K562 (cell line): ENCODE measurements around the gene GNG7. TPM values are rescaled to one million over a fixed set of nuclear protein-coding genes. Genes with fewer than 3 reads are reported as not detected.

Experiments
- ATAC-seq: fragments of 200-7000 bp; cut with Tn5 transposase; 3 replicates; pipeline ENCODE4 v1.9.1; 2020; ENCODE audit warnings: moderate library complexity
- BruUV-seq: library from RNA; stranded (reverse); fragments of 400-500 nt; replicated peaks from 2 replicates; lab custom pipeline; 2021; lab: Mats Ljungman, UMichigan
- CTCF ChIA-PET: fragments of 300-600 bp; formaldehyde crosslinking; extraction: SDS; loops from one replicate; lab custom pipeline; 2021; ENCODE audit warnings: low intra/inter-chr PET ratio; lab: Yijun Ruan, JAX
- POLR2A ChIA-PET: fragments of 300-600, 350-650 bp; sonication (Branson Sonifier 250); formaldehyde crosslinking; extraction: SDS; loops from one replicate; lab custom pipeline; 2021; ENCODE audit warnings: antibody characterized with exemption, inconsistent platforms; lab: Yijun Ruan, JAX
- DNase-seq, 4 experiments: peaks; one replicate each; pipeline versions ENCODE4 v3.0.0 to v3.0.0-alpha.2; 2011 to 2018; ENCODE audit warnings: low spot score in 3 of 4, mixed read lengths in 3 of 4; ENCODE audit errors: extremely low read depth in 1 of 4
- FAIRE-seq: peaks from 2 replicates; lab custom pipeline; 2011; peaks lifted over from hg19 to GRCh38; lab: Jason Lieb, UNC
- H2AFZ ChIP-seq: 2 replicates; pipeline ENCODE4 v1.6.0; 2011; ENCODE audit warnings: low read depth, low read length, control low read depth, inconsistent platforms
- H3K27ac ChIP-seq: fragments of 200-600 bp; 3 replicates; pipeline ENCODE4 v1.8.0; 2011; ENCODE audit warnings: low read depth, mild to moderate bottlenecking, control low read depth, inconsistent platforms, low read length, moderate library complexity, mixed read lengths; ENCODE audit errors: extremely low read depth
- H3K27me3 ChIP-seq, 2 experiments: fragments of 300-600 bp in 1 of 2; 2 replicates in 1 of 2; 3 replicates in 1 of 2; pipeline versions ENCODE4 v1.6.0 to v1.8.0; 2011; ENCODE audit warnings: inconsistent platforms in 2 of 2, low read length in 2 of 2, mild to moderate bottlenecking in 1 of 2, mixed read lengths in 1 of 2, moderate library complexity in 1 of 2; ENCODE audit not compliant: control insufficient read depth in 2 of 2, insufficient read depth in 2 of 2
- H3K36me3 ChIP-seq: fragments of 300-600 bp; 3 replicates; pipeline ENCODE4 v1.8.0; 2011; ENCODE audit warnings: mild to moderate bottlenecking, low read length, inconsistent platforms; ENCODE audit not compliant: control insufficient read depth, insufficient read depth
- H3K4me1 ChIP-seq, 2 experiments: fragments of 200-600 bp in 1 of 2; replicated peaks in 1 of 2; 2 replicates in 1 of 2; 3 replicates in 1 of 2; pipeline versions ENCODE4 v1.5.1 to v1.8.0; 2011; ENCODE audit warnings: inconsistent platforms in 2 of 2, low read length in 2 of 2, mild to moderate bottlenecking in 1 of 2, mixed read lengths in 1 of 2, moderate library complexity in 1 of 2; ENCODE audit not compliant: control insufficient read depth in 2 of 2, insufficient read depth in 2 of 2
- H3K4me2 ChIP-seq: 2 replicates; pipeline ENCODE4 v1.6.1; 2011; ENCODE audit warnings: low read length, control low read depth, inconsistent platforms, mixed read lengths; ENCODE audit not compliant: insufficient read depth
- H3K4me3 ChIP-seq: fragments of 200-600 bp; sonication (generic), shearing (Covaris generic); 2 replicates; pipeline ENCODE4 v1.5.1; 2016; ENCODE audit warnings: control low read depth, inconsistent platforms
- H3K79me2 ChIP-seq: fragments of 200-600 bp; 3 replicates; pipeline ENCODE4 v1.8.0; 2011; ENCODE audit warnings: low read length, inconsistent platforms; ENCODE audit not compliant: control insufficient read depth, insufficient read depth
- H3K9ac ChIP-seq, 2 experiments: 2 replicates each; pipeline versions ENCODE4 v1.6.0 to v1.6.1; 2011; ENCODE audit warnings: low read depth in 2 of 2, low read length in 2 of 2, control low read depth in 1 of 2, inconsistent platforms in 1 of 2, mild to moderate bottlenecking in 1 of 2, mixed read lengths in 1 of 2; ENCODE audit not compliant: insufficient read depth in 1 of 2
- H3K9me1 ChIP-seq: one replicate; pipeline ENCODE4 v1.6.0; 2011; ENCODE audit warnings: inconsistent platforms, mild to moderate bottlenecking, low read length, moderate library complexity; ENCODE audit not compliant: control insufficient read depth, insufficient read depth
- H3K9me3 ChIP-seq: replicated peaks from 2 replicates; pipeline ENCODE4 v1.5.1; 2011; ENCODE audit warnings: low read depth, low read length, inconsistent platforms; ENCODE audit not compliant: control insufficient read depth, insufficient read depth
- H4K20me1 ChIP-seq: replicated peaks from 2 replicates; pipeline ENCODE4 v1.6.1; 2011; ENCODE audit warnings: low read length, inconsistent platforms, mixed read lengths; ENCODE audit not compliant: control insufficient read depth, insufficient read depth
- FOXM1 ChIP-seq, 2 experiments: fragments of 450-650 bp in 1 of 2; sonication (generic) in 1 of 2; formaldehyde crosslinking in 1 of 2; IDR thresholded peaks; 2 replicates each; pipeline versions ENCODE4 v1.6.1 to v1.9.0; 2017 to 2022; ENCODE audit warnings: low read depth in 2 of 2, mild to moderate bottlenecking in 2 of 2, missing genetic modification reagents in 1 of 2, moderate library complexity in 1 of 2
- TEAD4 ChIP-seq, 2 experiments: sonication (generic) in 1 of 2; formaldehyde crosslinking in 1 of 2; IDR thresholded peaks; 2 replicates each; pipeline versions ENCODE4 v1.6.1 to v1.8.0; 2012 to 2022; ENCODE audit warnings: borderline replicate concordance in 1 of 2, inconsistent platforms in 1 of 2, low read length in 1 of 2, mild to moderate bottlenecking in 1 of 2, missing genetic modification reagents in 1 of 2
- ZNF121 ChIP-seq: sonication (generic); formaldehyde crosslinking; conservative IDR thresholded peaks from 2 replicates; pipeline ENCODE4 v1.8.0; 2022; ENCODE audit warnings: missing genetic modification reagents
- WGBS: fragments of 100-300 bp; shearing (Covaris generic); methylation state at CpG from one replicate; pipeline ENCODE4 v1.1.6; 2016; ENCODE audit warnings: low coverage, mixed read lengths; ENCODE audit not compliant: insufficient coverage; ENCODE audit errors: missing lambda C conversion rate; 5-methylcytosine and 5-hydroxymethylcytosine counted together
- in situ Hi-C: fragments of 300-500 bp; cut with MboI; formaldehyde crosslinking; loops from 4 replicates; pipeline ENCODE4 v1.15.0; 2018; ENCODE audit warnings: inconsistent platforms, mixed read lengths
- intact Hi-C: fragments of 100-400 bp; cut with micrococcal nuclease; formaldehyde crosslinking; loops from 2 replicates; pipeline ENCODE4 v1.14.2; 2022
- polyA plus RNA-seq, 8 experiments: library from polyadenylated mRNA; depleted of rRNA in 4 of 8; stranded (reverse) in 5 of 8; unstranded in 3 of 8; fragments of >200 nt; fragmentation: Nextera tagmentation in 2 of 8; fragmentation: Illumina TruSeq in 1 of 8; extraction: Ambion mirVana in 2 of 8; extraction: Trizol in 1 of 8; gene quantifications; 2 replicates each; pipeline versions ENCODE4 v1.2.1 to v1.2.3, GENCODE V29; 2011 to 2014; ENCODE audit warnings: inconsistent platforms in 1 of 8, missing spikeins in 1 of 8
- total RNA-seq, 7 experiments: library from RNA; depleted of rRNA in 6 of 7; stranded (reverse); fragments of >200 nt in 6 of 7; fragmentation: Illumina TruSeq in 2 of 7; extraction: Trizol in 2 of 7; gene quantifications; 2 replicates each; pipeline versions ENCODE4 v1.2.1 to v1.2.3, GENCODE V29; 2011 to 2021; ENCODE audit warnings: low replicate concordance in 1 of 7

GNG7 gene
- total and polyA plus RNA-seq, 9 of the 15 experiments (the other 6 are each of a cell fraction or from before 2014, with no cell fraction given), result 0.01 to 0.20 (median 0.06) TPM; not detected in 1

DNA sequence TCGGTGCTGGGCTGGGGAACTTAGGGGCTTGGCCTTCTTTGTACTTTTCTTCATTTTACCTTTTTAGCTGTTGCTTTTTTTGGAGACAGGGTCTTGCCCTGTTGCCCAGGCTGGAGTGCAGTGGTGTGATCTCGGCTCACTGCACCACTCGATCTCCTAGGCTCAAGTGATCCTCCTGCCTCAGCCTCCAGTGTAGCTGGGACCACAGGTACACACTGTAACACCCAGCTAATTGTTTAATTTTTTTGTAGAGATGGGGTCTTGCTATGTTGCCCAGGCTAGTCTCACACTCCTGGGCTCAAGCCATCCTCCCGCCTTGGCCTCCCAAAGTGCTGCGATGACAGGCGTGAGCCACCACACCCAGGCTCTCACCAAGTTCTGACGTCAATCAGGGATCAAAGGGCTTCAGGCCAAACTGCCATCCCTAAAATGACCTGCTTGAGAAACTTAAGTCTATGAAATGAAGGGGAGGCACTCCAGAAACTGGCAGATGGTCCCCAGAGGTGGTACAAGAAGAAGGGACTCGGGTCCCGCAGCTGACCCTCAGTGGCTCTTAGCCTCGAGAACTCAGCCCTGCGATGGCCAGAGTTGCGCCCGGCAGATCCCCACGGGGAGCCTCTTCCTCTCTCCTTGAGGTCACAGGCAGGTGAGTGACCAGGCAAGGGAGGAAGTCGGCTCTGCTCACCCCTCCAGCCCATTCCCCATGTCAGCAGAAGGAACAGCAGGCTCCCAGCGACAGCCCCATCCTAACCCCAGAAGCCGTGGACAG lies 61.7 kb downstream of the GNG7 start:
- FAIRE-seq (no peak), DNase-seq (no peak), ATAC-seq (no peak)
- Histone ChIP-seq H3K27me3 (peaks cover 8 to 46% of the 10 kb centered on the region in 2 experiments; a peak in 4 of 5 replicates), H3K9ac (no peak overlapping the region), H3K27ac (no peak overlapping the region), H3K4me2 (no peak overlapping the region), H3K4me3 (no peak overlapping the region), H4K20me1 (no peaks in the 10 kb centered on the region), H3K9me1 (no peaks in the 10 kb centered on the region), H2AFZ (no peak overlapping the region), H3K79me2 (no peaks in the 10 kb centered on the region), H3K9me3 (no peaks in the 10 kb centered on the region), H3K36me3 (no peaks in the 10 kb centered on the region), H3K4me1 (peaks cover 0 to 22% of the 10 kb centered on the region in 2 experiments; a peak in 2 of 5 replicates)
- intact Hi-C loops (no loop called here), in situ Hi-C loops (no loop called here)
- TF ChIP-seq ZNF121 (CRISPR knock-in tag) (peak; percentile 92), FOXM1 (IDR thresholded peaks at IDR 0.05; ENCODE audit: low read depth) (no peak), FOXM1 (CRISPR knock-in tag; IDR thresholded peaks at IDR 0.05; ENCODE audit: low read depth) (no peak), TEAD4 (IDR thresholded peaks at IDR 0.05; ENCODE audit: low read length) (no peak), TEAD4 (CRISPR knock-in tag; IDR thresholded peaks at IDR 0.05; ENCODE audit: borderline replicate concordance) (no peak)
- WGBS, result 10% methylated on average over 17 of the region's 17 CpGs
- ChIA-PET CTCF (no interaction called here), POLR2A (no interaction called here)
- BruUV-seq, result no TSS peak
